ENCODE measurements around the gene TSPAN10. TPM values are rescaled to one million over a fixed set of nuclear protein-coding genes. Genes with fewer than 3 reads are reported as not detected.

Gene TSPAN10
- polyA plus RNA-seq, 1 experiment = 0.92 TPM

GRCh38 chr17:81652906-81653771 lies 16.1 kb downstream of the TSPAN10 start:
- ChIA-PET CTCF (no interaction called here), POLR2A (no interaction called here)
- no peak for DNase-seq (ENCODE audit: low read depth, low spot score)
- Histone ChIP-seq H3K27ac (ENCODE audit: low read depth, low read length) (no peak overlapping the region), H3K4me3 (ENCODE audit: low read depth, low read length) (no peak overlapping the region), H3K9me3 (ENCODE audit: control insufficient read depth, insufficient read depth, low read length) (peaks cover 12% of the 10 kb centered on the region), H3K27me3 (ENCODE audit: control insufficient read depth, insufficient read depth, low read length) (peaks cover 8% of the 10 kb centered on the region)
- TF ChIP-seq, protein P1, sequence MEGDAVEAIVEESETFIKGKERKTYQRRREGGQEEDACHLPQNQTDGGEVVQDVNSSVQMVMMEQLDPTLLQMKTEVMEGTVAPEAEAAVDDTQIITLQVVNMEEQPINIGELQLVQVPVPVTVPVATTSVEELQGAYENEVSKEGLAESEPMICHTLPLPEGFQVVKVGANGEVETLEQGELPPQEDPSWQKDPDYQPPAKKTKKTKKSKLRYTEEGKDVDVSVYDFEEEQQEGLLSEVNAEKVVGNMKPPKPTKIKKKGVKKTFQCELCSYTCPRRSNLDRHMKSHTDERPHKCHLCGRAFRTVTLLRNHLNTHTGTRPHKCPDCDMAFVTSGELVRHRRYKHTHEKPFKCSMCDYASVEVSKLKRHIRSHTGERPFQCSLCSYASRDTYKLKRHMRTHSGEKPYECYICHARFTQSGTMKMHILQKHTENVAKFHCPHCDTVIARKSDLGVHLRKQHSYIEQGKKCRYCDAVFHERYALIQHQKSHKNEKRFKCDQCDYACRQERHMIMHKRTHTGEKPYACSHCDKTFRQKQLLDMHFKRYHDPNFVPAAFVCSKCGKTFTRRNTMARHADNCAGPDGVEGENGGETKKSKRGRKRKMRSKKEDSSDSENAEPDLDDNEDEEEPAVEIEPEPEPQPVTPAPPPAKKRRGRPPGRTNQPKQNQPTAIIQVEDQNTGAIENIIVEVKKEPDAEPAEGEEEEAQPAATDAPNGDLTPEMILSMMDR (IDR thresholded peaks at IDR 0.05; ENCODE audit: low read depth, low read length) = no peak

DNA sequence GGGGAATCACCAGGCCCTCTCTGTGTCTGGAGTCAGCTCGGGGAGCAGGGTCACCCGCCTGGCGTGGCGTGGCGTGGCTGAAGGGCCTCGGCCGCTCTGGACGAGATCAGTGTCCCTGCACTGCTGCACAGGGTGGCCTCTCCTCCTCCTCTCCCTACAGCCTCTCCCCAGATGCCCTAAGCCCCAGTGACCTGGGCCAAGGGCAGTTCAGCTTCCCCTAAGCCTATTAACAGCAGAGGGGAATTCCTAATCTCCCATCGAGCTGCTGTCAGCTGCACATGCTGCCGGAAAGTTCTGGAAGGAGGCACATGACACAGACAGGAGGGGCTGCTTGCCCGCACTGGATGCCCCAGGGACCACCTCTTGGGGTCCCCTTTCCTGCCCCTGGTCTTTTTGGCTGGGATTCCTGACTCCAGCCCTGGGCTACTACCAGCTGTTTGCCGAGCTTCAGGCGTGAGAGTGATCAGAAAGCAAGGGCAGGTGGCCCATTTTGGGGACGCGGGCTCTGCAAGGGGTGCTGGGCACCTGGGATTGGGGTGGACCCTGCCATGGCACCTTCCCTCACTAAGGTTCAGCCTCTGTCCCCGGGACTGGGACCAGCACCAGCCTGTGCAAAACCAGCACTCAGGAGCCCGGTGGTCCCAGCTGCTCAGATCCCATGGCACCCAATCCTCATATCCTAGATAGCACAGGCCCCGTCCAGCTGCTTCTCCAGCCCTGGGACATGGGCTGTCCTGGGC lies 18.6 kb downstream of the TSPAN10 start:
- Histone ChIP-seq H3K27ac (ENCODE audit: low read depth, low read length) (no peak overlapping the region), H3K4me3 (ENCODE audit: low read depth, low read length) (no peak overlapping the region), H3K9me3 (ENCODE audit: control insufficient read depth, insufficient read depth, low read length) (no peaks in the 10 kb centered on the region; the same call in 1 of the 2 replicates), H3K27me3 (ENCODE audit: control insufficient read depth, insufficient read depth, low read length) (no peaks in the 10 kb centered on the region)
- POLR2A ChIA-PET = no interaction called here
- TF ChIP-seq, protein P1 (IDR thresholded peaks at IDR 0.05; ENCODE audit: low read depth, low read length) = no peak
- CTCF ChIA-PET = no interaction called here
- no peak for DNase-seq (ENCODE audit: low read depth, low spot score)

DNA sequence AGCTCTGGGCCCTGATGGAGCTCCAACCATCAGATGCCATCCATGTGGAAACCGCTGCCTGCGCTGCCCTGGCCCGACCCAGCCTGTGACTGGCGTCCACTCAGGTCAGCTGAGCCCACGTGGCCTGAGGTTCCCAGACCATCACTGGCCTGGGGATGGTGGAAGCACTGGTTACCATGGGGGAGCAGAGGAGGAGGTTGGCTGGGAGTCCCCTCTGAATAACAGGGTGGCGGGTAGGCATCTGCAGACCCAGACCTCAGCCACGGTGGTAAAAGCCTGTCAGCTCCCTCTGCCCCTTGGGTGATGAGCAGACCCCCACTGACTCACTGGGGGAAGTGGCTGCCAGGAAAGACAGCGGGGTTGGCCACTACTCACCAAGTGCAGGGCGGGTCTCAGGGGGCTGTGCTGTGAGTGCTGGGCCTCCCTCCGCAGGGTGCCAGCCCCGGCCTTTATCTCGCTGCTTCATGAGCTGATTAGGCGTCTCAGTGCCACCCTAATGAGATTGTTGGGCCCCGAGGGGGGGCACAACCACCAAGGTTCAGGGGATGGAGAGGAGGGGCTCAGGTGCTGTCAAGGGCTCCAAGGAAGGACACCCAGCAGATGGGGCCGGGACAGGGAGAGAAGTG lies 19.2 kb downstream of the TSPAN10 start, which contains the start of gene PDE6G:
Gene PDE6G (minus strand): TSS at position 425 of the 626 bp plus-strand sequence. CDS start 3,237 bp downstream, outside the sequence.
- Histone ChIP-seq H3K4me3 (ENCODE audit: low read depth, low read length) (no peak within 1 kb of the TSS), H3K27me3 (ENCODE audit: control insufficient read depth, insufficient read depth, low read length) (no peaks in the 10 kb centered on the region), H3K9me3 (ENCODE audit: control insufficient read depth, insufficient read depth, low read length) (no peaks in the 10 kb centered on the region; the same call in 1 of the 2 replicates), H3K27ac (ENCODE audit: low read depth, low read length) (no peak within 1 kb of the TSS)
- ChIA-PET POLR2A (interaction anchor here (0.6 kb wide), 1 partner anchor 54 kb away, joined by 7 read pairs; no protein-coding TSS in a partner anchor), CTCF (no interaction called here)
- TF ChIP-seq, protein P1 (IDR thresholded peaks at IDR 0.05; ENCODE audit: low read depth, low read length) = no peak
- DNase-seq (ENCODE audit: low read depth, low spot score) = no peak

DNA sequence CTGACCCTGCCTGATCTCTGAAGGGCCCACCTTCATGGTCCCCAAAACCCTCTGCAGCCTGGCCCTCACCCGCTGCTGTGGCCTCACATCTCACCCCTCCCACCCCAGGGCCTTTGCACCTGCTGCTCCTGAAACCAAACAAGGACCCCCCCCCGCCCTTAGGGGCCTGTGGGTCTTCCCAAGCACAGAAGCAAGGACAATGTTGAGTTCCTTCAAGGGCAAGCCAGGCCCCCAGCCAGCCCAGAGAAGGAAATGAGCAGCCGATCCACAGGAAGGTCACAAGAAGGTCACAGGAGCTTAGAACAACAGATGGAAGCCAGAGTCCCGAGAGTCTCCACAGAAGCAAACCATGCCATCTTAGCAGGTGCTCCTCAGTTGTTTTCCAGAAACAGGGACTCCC lies 19.8 kb downstream of the TSPAN10 start:
- Histone ChIP-seq H3K4me3 (ENCODE audit: low read depth, low read length) (no peak overlapping the region), H3K27me3 (ENCODE audit: control insufficient read depth, insufficient read depth, low read length) (no peaks in the 10 kb centered on the region), H3K27ac (ENCODE audit: low read depth, low read length) (no peak overlapping the region), H3K9me3 (ENCODE audit: control insufficient read depth, insufficient read depth, low read length) (no peaks in the 10 kb centered on the region; the same call in 1 of the 2 replicates)
- ChIA-PET POLR2A (interaction anchor here (0.6 kb wide), 1 partner anchor 55 kb away, joined by 7 read pairs; no protein-coding TSS in a partner anchor), CTCF (no interaction called here)
- DNase-seq (ENCODE audit: low read depth, low spot score) = no peak
- TF ChIP-seq, protein P1 (IDR thresholded peaks at IDR 0.05; ENCODE audit: low read depth, low read length) = no peak

Measured in AG04450 (cell line).